Nephron (organoid): Measurements from ENCODE around the gene MAGED4.
"Not testable (repeated sequence)": the region's sequence is repeated elsewhere in the genome, so short reads cannot be mapped to it uniquely, and the experiment has no call there.

ENCODE experiments used
- H3K27ac Mint-ChIP-seq, 3 experiments: 2 replicates each; pipeline ENCODE4 v1.8.0; 2020; ENCODE audit warnings: mixed read lengths in 3 of 3, mild to moderate bottlenecking in 2 of 3, moderate library complexity in 1 of 3
- H3K27me3 Mint-ChIP-seq: 2 replicates; pipeline ENCODE4 v1.8.0; 2021; ENCODE audit warnings: low read depth, mild to moderate bottlenecking, moderate library complexity, mixed read lengths
- H3K36me3 Mint-ChIP-seq: 2 replicates; pipeline ENCODE4 v1.8.0; 2020; ENCODE audit warnings: low read depth, mixed read lengths
- H3K4me1 Mint-ChIP-seq: 2 replicates; pipeline ENCODE4 v1.8.0; 2020; ENCODE audit warnings: mixed read lengths
- H3K4me3 Mint-ChIP-seq, 3 experiments: 2 replicates each; pipeline ENCODE4 v1.8.0; 2020; ENCODE audit warnings: mild to moderate bottlenecking in 3 of 3, mixed read lengths in 3 of 3, moderate library complexity in 2 of 3
- H3K9me3 Mint-ChIP-seq: 2 replicates; pipeline ENCODE4 v1.8.0; 2020; ENCODE audit warnings: mixed read lengths
- TF ChIP-seq, protein P1 (sequence below), 3 experiments: fragments of 200-600 bp; sonication (generic); IDR thresholded peaks; one replicate each; pipeline ENCODE4 v1.5.0; 2021; ENCODE audit warnings: antibody characterized with exemption in 3 of 3; ENCODE audit not compliant: unreplicated experiment in 3 of 3

The MAGED4 gene, protein sequence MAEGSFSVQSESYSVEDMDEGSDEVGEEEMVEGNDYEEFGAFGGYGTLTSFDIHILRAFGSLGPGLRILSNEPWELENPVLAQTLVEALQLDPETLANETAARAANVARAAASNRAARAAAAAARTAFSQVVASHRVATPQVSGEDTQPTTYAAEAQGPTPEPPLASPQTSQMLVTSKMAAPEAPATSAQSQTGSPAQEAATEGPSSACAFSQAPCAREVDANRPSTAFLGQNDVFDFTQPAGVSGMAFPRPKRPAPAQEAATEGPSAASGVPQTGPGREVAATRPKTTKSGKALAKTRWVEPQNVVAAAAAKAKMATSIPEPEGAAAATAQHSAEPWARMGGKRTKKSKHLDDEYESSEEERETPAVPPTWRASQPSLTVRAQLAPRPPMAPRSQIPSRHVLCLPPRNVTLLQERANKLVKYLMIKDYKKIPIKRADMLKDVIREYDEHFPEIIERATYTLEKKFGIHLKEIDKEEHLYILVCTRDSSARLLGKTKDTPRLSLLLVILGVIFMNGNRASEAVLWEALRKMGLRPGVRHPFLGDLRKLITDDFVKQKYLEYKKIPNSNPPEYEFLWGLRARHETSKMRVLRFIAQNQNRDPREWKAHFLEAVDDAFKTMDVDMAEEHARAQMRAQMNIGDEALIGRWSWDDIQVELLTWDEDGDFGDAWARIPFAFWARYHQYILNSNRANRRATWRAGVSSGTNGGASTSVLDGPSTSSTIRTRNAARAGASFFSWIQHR

DNA sequence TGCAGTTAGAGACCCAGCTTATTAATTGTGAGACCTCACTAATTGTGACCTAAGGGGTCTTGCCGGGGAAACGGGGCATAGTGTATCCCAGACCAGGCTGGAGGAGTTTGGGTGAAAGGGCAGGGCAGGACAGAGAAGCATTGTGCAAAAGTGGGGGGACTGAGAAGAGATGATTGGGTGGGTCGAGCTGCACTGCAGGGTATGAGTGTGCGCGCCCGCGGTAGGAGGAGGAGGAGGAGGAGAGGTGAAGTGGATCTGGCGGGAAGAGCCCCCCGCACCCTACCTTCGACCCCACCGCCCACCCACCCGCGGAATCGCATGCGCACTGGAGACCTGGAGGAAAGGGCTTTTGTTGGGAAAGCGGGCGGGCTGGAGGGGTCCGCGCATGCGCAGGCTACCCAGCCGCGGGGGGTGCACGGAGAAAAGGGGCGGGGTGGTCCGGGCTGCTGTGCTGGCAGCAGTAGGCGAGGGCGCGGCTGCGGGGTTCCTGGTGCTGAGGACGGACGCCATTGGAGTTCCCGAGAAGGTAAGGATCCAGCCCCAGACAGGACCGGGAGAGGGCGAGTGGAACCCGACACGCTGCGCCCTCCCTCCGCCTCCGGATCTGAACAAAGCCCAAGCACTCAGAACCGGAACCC is at the start of gene MAGED4:
TSS of gene MAGED4 (plus strand) at position 449 of the 638 bp plus-strand sequence. CDS start 1,035 bp downstream, outside the sequence.
- H3K4me1 Mint-ChIP-seq, H3K27me3 Mint-ChIP-seq, H3K36me3 Mint-ChIP-seq, H3K9me3 Mint-ChIP-seq, H3K27ac Mint-ChIP-seq, H3K4me3 Mint-ChIP-seq: not testable (repeated sequence)

DNA sequence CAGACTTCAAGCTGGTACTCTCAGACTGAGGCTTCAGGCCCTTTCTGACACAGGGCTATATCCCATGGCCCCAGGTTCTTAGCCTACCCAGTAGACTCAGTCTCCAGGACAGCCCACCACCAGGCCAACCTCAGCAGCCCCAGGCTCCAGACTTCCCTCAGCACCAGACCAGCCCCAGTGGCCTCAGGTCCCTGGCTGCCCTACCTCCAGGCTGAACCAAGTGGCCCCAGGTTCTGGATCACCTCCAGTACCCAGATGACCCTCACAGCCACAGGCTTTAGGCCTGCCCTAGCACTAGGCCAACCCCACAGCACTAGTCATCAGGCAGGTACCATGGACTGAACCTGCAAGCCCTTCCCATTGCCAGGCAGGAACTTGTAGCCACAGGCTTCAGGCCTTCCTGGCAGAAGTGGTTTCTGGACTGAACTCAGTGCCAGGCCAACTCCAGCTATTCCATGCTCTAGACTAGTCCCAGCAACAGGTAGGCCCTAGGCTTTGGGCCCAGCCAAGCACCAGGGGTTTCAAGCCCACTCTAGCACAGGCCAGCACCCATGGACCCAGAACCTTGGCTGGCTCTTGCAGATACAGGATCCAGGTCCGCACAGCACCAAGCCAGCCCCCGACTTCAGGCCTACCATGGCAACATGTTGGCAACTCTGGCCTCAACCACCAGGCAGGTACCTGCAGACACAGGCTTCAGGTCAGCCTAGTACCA is 45.7 kb upstream of the MAGED4 start:
- no peak overlapping the region for H3K4me3 Mint-ChIP-seq
- no peaks in the 10 kb centered on the region for H3K36me3 Mint-ChIP-seq
- TF ChIP-seq, protein P1, sequence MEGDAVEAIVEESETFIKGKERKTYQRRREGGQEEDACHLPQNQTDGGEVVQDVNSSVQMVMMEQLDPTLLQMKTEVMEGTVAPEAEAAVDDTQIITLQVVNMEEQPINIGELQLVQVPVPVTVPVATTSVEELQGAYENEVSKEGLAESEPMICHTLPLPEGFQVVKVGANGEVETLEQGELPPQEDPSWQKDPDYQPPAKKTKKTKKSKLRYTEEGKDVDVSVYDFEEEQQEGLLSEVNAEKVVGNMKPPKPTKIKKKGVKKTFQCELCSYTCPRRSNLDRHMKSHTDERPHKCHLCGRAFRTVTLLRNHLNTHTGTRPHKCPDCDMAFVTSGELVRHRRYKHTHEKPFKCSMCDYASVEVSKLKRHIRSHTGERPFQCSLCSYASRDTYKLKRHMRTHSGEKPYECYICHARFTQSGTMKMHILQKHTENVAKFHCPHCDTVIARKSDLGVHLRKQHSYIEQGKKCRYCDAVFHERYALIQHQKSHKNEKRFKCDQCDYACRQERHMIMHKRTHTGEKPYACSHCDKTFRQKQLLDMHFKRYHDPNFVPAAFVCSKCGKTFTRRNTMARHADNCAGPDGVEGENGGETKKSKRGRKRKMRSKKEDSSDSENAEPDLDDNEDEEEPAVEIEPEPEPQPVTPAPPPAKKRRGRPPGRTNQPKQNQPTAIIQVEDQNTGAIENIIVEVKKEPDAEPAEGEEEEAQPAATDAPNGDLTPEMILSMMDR (IDR thresholded peaks at IDR 0.05; ENCODE audit: unreplicated experiment in 3 of 3): no peak
- H3K4me1 Mint-ChIP-seq: no peaks in the 10 kb centered on the region
- H3K9me3 Mint-ChIP-seq: no peaks in the 10 kb centered on the region
- no peaks in the 10 kb centered on the region for H3K27me3 Mint-ChIP-seq
- H3K27ac Mint-ChIP-seq: no peak overlapping the region

DNA sequence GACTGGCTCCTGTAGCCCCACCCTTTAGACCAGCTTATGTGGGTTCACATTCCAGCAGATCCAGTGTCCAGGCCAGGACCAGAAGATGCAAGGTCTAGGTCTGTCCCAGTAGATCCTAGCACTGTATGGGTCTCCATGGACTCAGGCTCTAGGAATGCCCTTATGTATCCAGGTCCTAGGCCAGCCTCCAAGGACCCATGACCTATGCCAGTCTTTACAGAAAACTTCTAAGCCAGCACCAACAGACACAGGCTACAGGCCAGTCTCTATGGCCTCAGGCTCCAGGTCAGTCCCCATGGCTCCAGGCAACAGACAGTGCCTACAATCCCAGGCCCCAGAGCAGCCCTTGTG is 45.2 kb upstream of the MAGED4 start:
- H3K9me3 Mint-ChIP-seq: no peaks in the 10 kb centered on the region
- no peak overlapping the region for H3K27ac Mint-ChIP-seq
- no peaks in the 10 kb centered on the region for H3K4me1 Mint-ChIP-seq
- TF ChIP-seq, protein P1 (IDR thresholded peaks at IDR 0.05; ENCODE audit: unreplicated experiment in 3 of 3): no peak
- H3K36me3 Mint-ChIP-seq: no peaks in the 10 kb centered on the region
- no peak overlapping the region for H3K4me3 Mint-ChIP-seq
- H3K27me3 Mint-ChIP-seq: no peaks in the 10 kb centered on the region

DNA sequence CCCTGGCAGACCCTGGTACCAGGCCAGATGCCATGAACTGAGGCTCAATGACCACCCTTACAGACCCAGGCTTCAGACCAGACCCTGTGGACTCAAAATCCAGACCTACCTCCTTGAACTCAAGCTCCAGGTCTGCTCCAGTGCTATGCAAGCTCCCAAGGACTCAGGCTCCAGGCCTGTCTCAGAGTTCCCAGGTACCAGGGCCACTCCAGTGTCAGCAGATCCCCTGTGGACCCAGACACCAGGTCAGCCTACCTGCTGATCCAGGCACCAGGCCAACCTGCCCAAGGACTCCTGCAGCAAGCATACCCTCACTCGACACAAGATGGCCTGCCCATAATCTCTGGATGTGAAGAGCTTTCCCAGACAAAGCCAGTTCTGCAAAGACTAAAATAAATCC is 44.7 kb upstream of the MAGED4 start:
- Mint-ChIP-seq H3K36me3 (no peaks in the 10 kb centered on the region), H3K27ac (no peak overlapping the region), H3K9me3 (no peaks in the 10 kb centered on the region), H3K4me1 (no peaks in the 10 kb centered on the region), H3K4me3 (no peak overlapping the region), H3K27me3 (no peaks in the 10 kb centered on the region)
- TF ChIP-seq, protein P1 (IDR thresholded peaks at IDR 0.05; ENCODE audit: unreplicated experiment in 3 of 3): no peak

DNA sequence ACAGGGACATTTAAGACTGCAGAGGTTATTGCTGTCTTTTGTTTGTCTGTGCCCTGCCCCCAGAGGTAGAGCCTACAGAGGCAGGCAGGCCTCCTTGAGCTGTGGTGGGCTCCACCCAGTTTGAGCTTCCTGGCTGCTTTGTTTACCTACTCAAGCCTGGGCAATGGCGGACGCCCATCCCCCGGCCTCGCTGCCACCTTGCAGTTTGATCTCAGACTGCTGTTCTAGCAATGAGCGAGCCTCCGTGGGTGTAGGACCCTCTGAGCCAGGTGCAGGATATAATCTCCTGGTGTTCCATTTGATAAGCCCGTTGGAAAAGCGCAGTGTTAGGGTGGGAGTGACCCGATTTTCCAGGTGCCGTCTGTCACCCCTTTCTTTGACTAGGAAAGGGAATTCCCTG is 34.0 kb upstream of the MAGED4 start:
- H3K4me3 Mint-ChIP-seq, H3K36me3 Mint-ChIP-seq, H3K4me1 Mint-ChIP-seq, H3K27me3 Mint-ChIP-seq, H3K27ac Mint-ChIP-seq: not testable (repeated sequence)
- H3K9me3 Mint-ChIP-seq: peaks cover 27% of the 10 kb centered on the region

DNA sequence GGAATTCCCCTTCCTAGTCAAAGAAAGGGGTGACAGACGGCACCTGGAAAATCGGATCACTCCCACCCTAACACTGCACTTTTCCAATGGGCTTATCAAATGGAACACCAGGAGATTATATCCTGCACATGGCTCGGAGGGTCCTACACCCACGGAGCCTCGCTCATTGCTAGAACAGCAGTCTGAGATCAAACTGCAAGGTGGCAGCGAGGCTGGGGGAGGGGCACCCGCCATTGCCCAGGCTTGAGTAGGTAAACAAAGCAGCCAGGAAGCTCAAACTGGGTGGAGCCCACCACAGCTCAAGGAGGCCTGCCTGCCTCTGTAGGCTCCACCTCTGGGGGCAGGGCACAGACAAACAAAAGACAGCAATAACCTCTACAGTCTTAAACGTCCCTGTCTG is 24.5 kb upstream of the MAGED4 start:
- H3K27me3 Mint-ChIP-seq, H3K27ac Mint-ChIP-seq, H3K4me1 Mint-ChIP-seq: not testable (repeated sequence)

DNA sequence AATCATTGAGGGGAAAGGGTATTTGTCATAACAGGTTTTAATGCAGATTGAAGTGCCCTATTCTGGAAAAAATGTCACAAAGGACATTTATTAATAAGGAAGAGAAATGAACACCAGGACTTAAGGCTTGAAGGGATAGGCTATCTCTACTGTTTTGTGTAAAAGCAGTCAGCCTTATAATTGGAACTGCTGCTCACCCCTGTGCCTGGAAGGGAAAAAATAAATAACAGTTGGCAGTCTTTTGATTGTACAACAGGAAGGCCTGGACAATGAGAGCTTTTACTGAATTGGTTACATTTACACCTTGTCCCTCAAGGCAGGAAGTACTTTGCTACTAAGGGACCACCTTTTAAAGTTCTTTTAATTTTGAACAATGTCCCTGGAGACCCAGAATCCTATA is 17.8 kb upstream of the MAGED4 start:
- Mint-ChIP-seq H3K9me3 (peaks cover 16% of the 10 kb centered on the region), H3K27ac (no peak overlapping the region), H3K36me3 (no peaks in the 10 kb centered on the region), H3K4me1 (no peaks in the 10 kb centered on the region), H3K27me3 (no peaks in the 10 kb centered on the region), H3K4me3 (no peak overlapping the region)
- TF ChIP-seq, protein P1 (IDR thresholded peaks at IDR 0.05; ENCODE audit: unreplicated experiment in 3 of 3): no peak

More for the DNA sequence above, 24.5 kb upstream of the MAGED4 start:
- H3K9me3 Mint-ChIP-seq: peaks cover 23% of the 10 kb centered on the region
- not testable (repeated sequence) for H3K36me3 Mint-ChIP-seq, H3K4me3 Mint-ChIP-seq

DNA sequence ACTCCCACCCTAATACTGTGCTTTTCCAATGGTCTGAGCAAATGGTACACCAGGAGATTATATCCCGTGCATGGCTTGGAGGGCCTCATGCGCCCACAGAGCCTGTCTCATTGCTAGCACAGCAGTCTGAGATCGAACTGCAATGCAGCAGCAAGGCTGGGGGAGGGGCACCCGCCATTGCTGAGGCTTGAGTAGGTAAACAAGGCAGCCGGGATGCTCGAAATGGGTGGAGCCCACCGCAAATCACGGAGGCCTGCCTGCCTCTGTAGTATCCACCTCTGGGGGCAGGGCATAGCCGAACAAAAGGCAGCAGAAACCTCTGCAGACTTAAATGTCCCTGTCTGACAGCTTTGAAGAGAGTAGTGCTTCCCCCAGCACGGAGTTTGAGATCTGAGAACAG is 13.6 kb upstream of the MAGED4 start:
- H3K4me3 Mint-ChIP-seq, H3K27ac Mint-ChIP-seq, H3K36me3 Mint-ChIP-seq, H3K4me1 Mint-ChIP-seq, H3K27me3 Mint-ChIP-seq: not testable (repeated sequence)
- H3K9me3 Mint-ChIP-seq: peaks cover 26% of the 10 kb centered on the region

DNA sequence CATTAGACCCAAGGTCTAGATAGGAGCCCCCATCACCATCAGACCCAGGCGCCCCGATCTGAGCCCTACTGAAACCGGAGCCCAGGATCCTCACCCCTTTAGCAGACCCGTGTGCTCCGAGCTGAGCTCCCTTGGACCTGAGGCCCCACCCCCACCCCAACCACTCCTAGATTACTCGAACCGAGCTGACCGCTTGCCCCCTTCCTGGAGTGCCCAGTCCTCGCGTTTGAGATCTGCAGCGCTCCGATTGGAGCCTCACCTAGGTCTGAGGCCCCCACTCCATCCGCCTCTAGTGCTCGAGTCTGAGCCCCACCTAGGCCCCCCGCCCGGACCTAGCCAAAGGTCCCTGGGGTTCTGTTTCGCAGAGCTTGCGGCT is 378 bp downstream of the MAGED4 start:
- not testable (repeated sequence) for H3K27me3 Mint-ChIP-seq, H3K9me3 Mint-ChIP-seq, H3K27ac Mint-ChIP-seq, H3K36me3 Mint-ChIP-seq, H3K4me3 Mint-ChIP-seq, H3K4me1 Mint-ChIP-seq

DNA sequence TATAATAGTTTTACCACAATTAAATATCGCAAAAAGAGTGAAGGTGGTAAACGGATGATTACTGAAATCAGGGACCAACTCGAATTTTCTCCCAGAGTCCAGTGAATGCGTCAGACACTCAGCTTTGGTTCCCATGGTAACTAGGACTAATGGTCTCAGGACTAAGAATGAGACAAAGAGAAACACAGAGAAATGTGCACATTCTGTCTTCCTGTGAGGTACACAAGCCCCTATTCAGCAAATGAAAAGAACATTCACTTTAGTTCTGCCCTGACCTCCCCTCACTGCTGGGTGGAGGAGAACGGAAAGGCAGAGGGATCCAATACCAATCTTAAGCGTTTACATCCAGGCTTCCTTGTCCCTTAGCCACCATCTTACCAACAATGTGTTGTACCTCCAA is 26.7 kb downstream of the MAGED4 start:
- H3K36me3 Mint-ChIP-seq, H3K27me3 Mint-ChIP-seq, H3K4me1 Mint-ChIP-seq, H3K9me3 Mint-ChIP-seq, H3K27ac Mint-ChIP-seq, H3K4me3 Mint-ChIP-seq: not testable (repeated sequence)
